Uterus (tissue), 2 donors: ENCODE data around the gene CEP104.

Experiments used
- POLR2A ChIP-seq, 2 donors: fragments of 450-650 bp; IDR thresholded peaks; one replicate each; pipeline ENCODE4 v1.6.1; 2016; ENCODE audit warnings: antibody characterized with exemption in 2 of 2, mild to moderate bottlenecking in 1 of 2, moderate library complexity in 1 of 2
- TF ChIP-seq, protein P1 (sequence below), 4 experiments: fragments of 200-600 bp in 2 of 4; fragments of 450-650 bp in 2 of 4; sonication (generic) in 2 of 4; IDR thresholded peaks; one replicate each; pipeline ENCODE4 v1.5.1; 2016 to 2019; ENCODE audit warnings: antibody characterized with exemption in 4 of 4, mild to moderate bottlenecking in 2 of 4, moderate library complexity in 1 of 4

DNA sequence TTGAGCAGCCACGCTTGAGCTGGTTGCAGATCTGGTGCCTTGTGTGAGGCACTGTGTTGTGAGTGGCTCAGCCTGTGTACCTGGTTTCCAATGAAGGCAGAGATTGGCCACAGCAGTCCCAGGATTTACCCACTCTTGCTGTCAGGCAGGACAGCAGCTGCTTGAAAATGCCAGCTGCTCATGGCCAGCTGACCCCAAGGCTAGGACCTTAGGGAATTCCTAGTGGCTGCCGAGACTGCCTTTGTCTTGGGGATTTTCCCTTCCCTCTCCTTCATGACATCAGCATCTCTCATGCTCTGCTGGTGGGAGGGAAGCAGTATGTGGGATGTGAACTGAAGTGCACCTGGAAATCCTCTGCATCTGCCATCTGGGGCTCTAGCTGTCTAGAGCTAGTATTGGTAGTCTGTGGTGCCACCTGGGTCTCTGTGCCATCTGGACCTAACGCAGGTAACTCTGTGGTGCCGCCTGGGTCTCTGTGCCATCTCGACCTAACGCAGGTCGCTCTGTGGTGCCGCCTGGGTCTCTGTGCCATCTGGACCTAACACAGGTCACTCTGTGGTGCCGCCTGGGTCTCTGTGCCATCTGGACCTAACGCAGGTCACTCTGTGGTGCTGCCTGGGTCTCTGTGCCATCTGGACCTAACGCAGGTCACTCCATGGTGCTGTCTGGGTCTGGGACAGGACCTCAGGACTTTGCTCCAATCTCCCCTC is 56.9 kb downstream of the CEP104 start:
- TF ChIP-seq, protein P1, sequence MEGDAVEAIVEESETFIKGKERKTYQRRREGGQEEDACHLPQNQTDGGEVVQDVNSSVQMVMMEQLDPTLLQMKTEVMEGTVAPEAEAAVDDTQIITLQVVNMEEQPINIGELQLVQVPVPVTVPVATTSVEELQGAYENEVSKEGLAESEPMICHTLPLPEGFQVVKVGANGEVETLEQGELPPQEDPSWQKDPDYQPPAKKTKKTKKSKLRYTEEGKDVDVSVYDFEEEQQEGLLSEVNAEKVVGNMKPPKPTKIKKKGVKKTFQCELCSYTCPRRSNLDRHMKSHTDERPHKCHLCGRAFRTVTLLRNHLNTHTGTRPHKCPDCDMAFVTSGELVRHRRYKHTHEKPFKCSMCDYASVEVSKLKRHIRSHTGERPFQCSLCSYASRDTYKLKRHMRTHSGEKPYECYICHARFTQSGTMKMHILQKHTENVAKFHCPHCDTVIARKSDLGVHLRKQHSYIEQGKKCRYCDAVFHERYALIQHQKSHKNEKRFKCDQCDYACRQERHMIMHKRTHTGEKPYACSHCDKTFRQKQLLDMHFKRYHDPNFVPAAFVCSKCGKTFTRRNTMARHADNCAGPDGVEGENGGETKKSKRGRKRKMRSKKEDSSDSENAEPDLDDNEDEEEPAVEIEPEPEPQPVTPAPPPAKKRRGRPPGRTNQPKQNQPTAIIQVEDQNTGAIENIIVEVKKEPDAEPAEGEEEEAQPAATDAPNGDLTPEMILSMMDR (IDR thresholded peaks at IDR 0.05): no peak
- no peak for TF ChIP-seq POLR2A (IDR thresholded peaks at IDR 0.05)
